Measurements from ENCODE around the gene SOWAHC. TPM values are rescaled to one million over a fixed set of nuclear protein-coding genes. Genes with fewer than 3 reads are reported as not detected.

The SOWAHC gene
- total and polyA plus RNA-seq, 2 of the 13 experiments (the other 11 are each of a cell fraction or from before 2014, with no cell fraction given) = 21.2 to 22.5 TPM

- TF ChIP-seq ZNF362 (CRISPR knock-in tag; IDR thresholded peaks at IDR 0.05; ENCODE audit: borderline replicate concordance) = peak; percentile 25; the same call in 1 of the 2 replicates
- TF ChIP-seq ATF4 (CRISPR knock-in tag; IDR thresholded peaks at IDR 0.05) = peak in 1 of 2 experiments; percentile 43; a peak in 1 of 4 replicates
- no peak for TF ChIP-seq ZNF557 (CRISPR knock-in tag; IDR thresholded peaks at IDR 0.05)
- TF ChIP-seq ATF1 (CRISPR knock-in tag; IDR thresholded peaks at IDR 0.05) = no peak
- peak in 1 of 2 experiments; percentile 70; a peak in 2 of 4 replicates for TF ChIP-seq EP300 (IDR thresholded peaks at IDR 0.05; ENCODE audit: low read depth in 2 of 2, low read length in 2 of 2)
- peak; percentile 30; the same call in 1 of the 2 replicates for TF ChIP-seq EP300 (CRISPR knock-in tag; IDR thresholded peaks at IDR 0.05; ENCODE audit: borderline replicate concordance)
- no peak for TF ChIP-seq SOX6 (IDR thresholded peaks at IDR 0.05)
- TF ChIP-seq SOX6 (CRISPR knock-in tag; IDR thresholded peaks at IDR 0.05) = peak; percentile 69
- TF ChIP-seq ZNF121 (CRISPR knock-in tag; IDR thresholded peaks at IDR 0.05) = no peak
- no peak for TF ChIP-seq NFKB2 (CRISPR knock-in tag; IDR thresholded peaks at IDR 0.05; ENCODE audit: borderline replicate concordance)
- TF ChIP-seq ZNF614 (CRISPR knock-in tag; IDR thresholded peaks at IDR 0.05; ENCODE audit: borderline replicate concordance) = peak; percentile 13; the same call in 1 of the 2 replicates
- no peak for TF ChIP-seq CSRNP2 (CRISPR knock-in tag; conservative IDR thresholded peaks at IDR 0.05; ENCODE audit: low read depth)
- peak; percentile 28; the same call in 1 of the 2 replicates for TF ChIP-seq YEATS4 (CRISPR knock-in tag; IDR thresholded peaks at IDR 0.05; ENCODE audit: borderline replicate concordance)
- TF ChIP-seq ATF2 (CRISPR knock-in tag; IDR thresholded peaks at IDR 0.05) = no peak
- 0 out of 2 replicates have a peak, but pooled peaks have one; percentile 23 for TF ChIP-seq SMC3 (IDR thresholded peaks at IDR 0.05; ENCODE audit: low read length)
- no peak for TF ChIP-seq ZNF546 (CRISPR knock-in tag; conservative IDR thresholded peaks at IDR 0.05)
- no peak for TF ChIP-seq ZNF512B (CRISPR knock-in tag; IDR thresholded peaks at IDR 0.05; ENCODE audit: borderline replicate concordance)
- TF ChIP-seq AHR (CRISPR knock-in tag; IDR thresholded peaks at IDR 0.05) = no peak
These were observed 23.8 kb downstream of the SOWAHC start (continued) for GRCh38 chr2:109637749-109638570.
